NCI-H1694 (cell line): ENCODE results near the gene FCMR.

Experiments used
- DNase-seq: peaks from one replicate; lab custom pipeline; 2025; lab: John Stamatoyannopoulos, UW

The FCMR gene

GRCh38 chr1:206899717-206900116 lies 22.0 kb downstream of the FCMR start:
- DNase-seq = no peak

DNA sequence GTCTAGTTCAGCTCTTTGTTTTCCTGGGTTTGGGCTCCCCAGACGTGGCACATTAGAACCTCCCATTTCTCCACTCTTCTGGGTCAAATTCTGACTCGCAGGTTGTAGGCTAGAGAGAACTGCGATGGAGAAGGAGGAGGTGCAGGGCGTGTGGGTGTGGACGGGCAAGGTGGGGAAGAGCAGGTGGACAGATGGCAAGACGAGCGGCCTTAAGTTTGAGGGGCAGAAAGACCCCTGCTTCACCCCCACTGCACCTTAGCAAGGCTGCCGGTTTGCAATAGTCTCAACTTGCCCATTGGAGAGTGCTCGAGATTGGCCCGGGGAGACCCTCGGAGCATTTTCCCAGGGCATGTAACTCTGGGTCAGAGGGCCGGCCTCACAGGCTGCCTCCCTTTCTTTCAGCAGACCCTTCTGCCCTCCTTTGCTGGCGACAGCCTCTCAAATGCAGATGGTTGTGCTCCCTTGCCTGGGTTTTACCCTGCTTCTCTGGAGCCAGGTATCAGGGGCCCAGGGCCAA lies 22.8 kb downstream of the FCMR start:
- no peak for DNase-seq

- no peak for DNase-seq
These were observed 23.4 kb downstream of the FCMR start for GRCh38 chr1:206898089-206898914.

- DNase-seq = no peak
These were observed 24.6 kb downstream of the FCMR start, which contains the start of gene IL24 for GRCh38 chr1:206897175-206897574. TSS of gene IL24 (plus strand) at chr1:206897443. CDS start at chr1:206897833, 390 bp downstream.

- no peak for DNase-seq
These were observed 25.5 kb downstream of the FCMR start for GRCh38 chr1:206896261-206896660.

- DNase-seq = peak; percentile 62
These were observed 25.9 kb downstream of the FCMR start for GRCh38 chr1:206895837-206896242.

- no peak for DNase-seq
These were observed 26.4 kb downstream of the FCMR start for GRCh38 chr1:206895325-206895724.

DNA sequence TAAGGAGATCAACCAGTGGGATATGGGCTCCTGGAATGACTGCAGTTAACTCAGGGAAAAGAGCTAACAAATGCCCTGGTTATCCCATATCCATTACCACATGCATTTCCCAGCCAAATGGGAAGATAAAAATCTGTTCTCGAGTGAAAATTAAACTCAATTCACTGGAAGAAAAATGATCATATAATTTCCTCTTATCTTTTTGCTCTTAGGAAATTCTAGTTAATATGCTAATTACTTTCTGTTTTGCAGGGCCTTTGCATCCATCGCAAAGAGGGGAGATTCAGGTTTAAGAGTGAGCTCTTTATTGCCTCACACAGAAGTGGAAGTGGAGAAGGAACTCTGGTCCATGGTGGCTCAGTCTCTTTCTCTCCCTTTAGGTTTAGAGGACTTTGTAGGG lies 28.4 kb downstream of the FCMR start:
- DNase-seq = no peak

DNA sequence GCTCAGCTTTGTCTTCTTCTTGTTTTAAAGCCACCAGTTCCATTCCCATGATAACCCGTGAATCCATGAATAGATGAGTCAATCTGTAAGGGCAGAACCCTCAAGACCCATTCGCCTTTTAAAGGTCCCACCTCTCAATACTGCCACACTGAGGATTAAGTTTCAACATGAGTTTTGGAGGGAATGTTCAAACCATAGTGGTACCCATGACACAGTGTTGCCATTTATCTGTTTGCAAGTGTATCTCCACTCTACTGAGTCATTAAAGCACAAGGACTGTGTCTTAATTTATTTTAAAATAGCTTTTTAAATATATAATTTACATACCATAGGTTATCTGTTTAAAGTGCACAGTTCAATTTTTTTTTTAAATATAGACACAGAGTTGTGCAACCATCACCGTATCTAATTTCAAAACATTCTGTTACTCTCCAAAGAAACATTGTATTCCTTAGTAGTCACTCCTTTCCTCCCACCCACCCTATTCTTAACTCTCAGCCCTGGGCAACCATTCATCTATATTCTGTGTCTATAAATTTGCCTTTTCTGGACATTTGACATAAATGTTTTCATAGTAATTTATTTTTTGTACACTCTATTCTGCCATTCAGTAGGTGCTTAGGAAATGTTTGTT lies 29.3 kb downstream of the FCMR start:
- no peak for DNase-seq

DNA sequence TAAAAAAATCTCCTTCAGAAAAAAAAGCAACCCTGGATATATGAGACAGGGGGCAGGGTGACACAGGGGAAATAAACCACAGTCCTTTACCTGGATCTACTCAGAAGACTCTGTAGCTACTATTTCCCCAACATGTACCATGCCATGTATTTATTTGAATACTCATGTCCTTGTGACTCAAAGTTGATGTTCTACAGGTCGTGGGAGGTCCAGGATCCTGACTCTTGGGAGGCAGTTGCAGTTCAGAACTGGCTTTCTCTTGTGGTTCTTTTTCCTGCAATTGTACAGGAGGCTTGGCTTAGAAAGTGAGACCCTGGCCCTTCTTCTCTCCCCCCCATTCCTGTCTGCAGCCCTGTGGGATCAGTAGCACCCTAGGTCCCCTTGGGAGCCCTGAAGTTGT lies 30.3 kb downstream of the FCMR start:
- no peak for DNase-seq

GRCh38 chr1:206890125-206891060 lies 31.3 kb downstream of the FCMR start:
- no peak for DNase-seq

GRCh38 chr1:206887701-206888100 lies 34.0 kb downstream of the FCMR start:
- DNase-seq = no peak

GRCh38 chr1:206886831-206887230 lies 34.9 kb downstream of the FCMR start:
- no peak for DNase-seq

DNA sequence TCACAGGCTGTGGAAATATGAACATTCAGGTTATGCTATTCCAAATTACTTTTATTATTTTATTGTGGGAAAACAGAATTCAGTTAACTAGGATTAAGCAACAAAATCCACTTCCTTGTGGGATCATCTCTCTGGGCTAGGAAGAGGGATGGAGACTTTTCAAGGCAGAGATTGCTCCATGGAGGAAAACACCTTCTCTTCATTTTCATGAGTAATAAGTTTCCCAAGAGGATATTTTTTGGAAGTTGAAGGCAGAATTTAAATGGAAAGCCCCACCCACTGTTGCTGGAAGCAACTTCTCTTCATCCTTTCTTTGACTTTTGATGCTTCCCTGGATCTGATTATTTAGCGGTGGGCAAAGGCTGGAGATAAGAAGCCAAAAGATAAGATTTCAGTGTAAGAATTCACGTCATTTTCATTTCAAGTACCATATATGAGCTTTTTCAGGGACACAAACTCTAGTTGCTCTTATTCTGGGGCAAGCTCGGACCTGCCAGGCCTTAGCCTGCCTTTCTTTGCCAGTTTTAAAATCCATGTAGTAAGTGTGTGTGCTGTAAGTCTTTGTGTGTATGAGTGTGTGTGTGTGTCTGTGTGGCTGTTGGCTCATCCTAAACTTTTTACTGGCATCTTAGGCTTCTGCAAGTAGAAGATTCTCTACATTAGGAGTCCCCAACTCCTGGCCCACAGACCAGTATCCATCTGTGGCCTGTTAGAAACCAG lies 36.2 kb downstream of the FCMR start:
- no peak for DNase-seq

DNA sequence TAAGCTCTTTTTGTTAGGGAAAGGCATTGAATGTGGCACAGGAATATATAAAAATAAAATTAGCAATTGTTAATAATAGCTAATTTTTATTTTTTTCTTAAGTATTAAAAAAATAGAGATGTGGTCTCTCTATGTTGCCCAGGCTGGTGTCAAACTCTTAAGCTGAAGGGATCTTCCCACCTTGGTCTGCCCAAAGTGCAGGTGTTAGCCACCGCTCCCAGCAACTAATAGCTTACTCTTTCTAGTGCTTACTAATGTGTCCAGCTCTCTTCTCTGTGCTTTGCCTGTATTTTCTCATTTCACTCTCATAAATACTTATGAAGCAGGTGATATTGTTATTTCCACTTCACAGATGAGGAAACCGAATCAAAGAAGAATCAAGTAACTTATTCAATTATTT lies 37.9 kb downstream of the FCMR start:
- DNase-seq = no peak

DNA sequence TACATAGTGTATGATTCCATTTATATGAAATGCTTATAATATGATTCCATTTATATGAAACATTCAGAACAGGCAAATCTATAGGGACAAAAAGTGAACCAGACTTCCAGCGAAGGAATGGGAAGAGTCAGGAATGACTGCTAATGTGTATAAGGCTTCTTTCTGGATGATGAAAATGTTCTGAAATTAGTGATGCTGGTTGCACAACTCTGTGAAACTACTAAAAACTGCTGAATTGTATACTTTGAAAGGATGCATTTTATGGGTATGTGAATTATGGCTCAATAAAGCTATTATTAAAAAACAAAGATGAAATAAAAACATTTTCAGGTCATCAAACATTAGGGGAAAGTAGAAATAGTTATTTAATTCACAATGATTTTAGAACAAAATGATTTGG lies 38.6 kb downstream of the FCMR start:
- DNase-seq = no peak

GRCh38 chr1:206882555-206882954 lies 39.2 kb downstream of the FCMR start:
- DNase-seq = no peak

DNA sequence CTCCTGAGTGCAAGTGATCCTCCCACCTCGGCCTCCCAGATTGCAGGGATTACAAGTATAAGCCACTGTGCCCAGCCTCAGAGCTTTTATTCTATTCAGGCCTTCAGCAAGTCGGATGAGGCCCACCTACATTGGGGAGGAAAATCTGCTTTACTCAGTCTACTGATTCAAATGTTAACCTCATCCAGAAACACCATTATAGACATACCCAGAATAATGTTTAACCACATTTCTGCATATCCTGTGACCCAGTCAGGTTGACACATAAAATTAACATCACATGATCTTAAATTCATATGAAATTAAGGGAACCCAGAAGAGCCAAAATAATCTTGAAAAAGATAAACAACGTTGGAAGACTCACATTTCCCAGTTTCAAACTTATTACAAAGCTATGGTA lies 41.4 kb downstream of the FCMR start:
- no peak for DNase-seq

- peak; percentile 27 for DNase-seq
These were observed 43.3 kb downstream of the FCMR start for GRCh38 chr1:206878456-206878855.

DNA sequence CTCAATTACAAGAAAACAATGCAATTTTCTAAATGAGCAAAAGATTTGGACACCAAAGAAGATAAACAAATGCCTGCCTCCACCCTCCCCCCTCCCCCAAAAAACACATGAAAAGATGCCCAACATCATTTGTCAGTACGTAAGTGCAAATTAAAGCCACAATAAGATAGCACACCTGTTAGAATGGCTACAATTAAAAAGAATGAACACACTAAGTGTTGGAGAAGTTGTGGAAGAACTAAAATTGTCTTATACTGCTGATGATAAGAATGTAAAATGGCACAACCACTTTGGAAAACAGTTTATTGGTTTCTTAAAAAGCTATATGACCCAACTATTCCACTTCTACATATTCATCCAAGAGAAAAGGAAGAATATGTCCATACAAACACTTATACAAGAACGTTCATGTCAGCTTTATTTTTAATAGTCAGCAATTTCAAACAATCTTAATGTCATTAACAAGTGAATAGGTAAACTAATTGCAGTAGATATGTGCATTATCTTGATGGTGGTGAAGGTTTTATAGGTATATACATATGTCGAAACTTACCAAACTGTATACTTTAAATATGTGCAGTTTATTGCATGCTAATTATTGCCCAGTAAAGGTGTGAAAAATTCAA lies 45.9 kb downstream of the FCMR start:
- no peak for DNase-seq

DNA sequence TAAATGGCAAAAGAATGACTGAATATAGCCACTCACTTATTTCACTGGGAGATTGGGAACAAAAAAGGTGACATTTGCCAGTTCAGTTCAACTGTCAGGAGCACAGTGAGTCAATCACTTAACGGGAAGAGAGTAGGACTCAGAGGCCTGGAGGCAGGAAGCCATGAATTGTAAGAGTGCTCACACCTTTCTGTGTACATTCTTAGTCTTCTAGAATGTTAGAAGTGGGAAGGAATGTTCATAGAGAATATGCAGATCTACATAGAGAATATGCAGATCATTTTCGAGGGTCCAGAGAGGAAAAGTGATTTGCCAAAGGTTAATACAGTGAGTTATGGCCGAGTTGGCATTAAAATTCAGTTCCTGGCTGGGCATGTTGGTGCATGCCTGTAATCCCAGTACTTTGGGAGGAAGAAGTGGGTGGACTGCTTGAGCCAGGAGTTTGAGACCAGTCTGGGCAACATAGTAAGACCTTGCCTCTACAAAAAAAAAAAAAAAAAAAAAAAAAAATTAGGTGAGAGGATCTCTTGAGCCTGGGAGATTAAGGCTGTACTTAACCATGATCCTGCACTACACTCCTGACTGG lies 48.0 kb downstream of the FCMR start:
- DNase-seq = no peak
